H9 (cell line): ENCODE results near the gene DCTPP1. TPM values are rescaled to one million over a fixed set of nuclear protein-coding genes. Genes with fewer than 3 reads are reported as not detected.

ENCODE experiments used
- DNase-seq: peaks from one replicate; pipeline ENCODE4 v3.0.0-alpha.2; 2017
- H2AFZ ChIP-seq: one replicate; pipeline ENCODE4 v1.6.1; 2013; ENCODE audit warnings: mild to moderate bottlenecking, low read length, control low read depth, moderate library complexity
- H2AK5ac ChIP-seq: 2 replicates; pipeline ENCODE4 v1.6.1; 2013; ENCODE audit warnings: low read length, control low read depth, mixed read lengths; ENCODE audit not compliant: insufficient read length
- H2BK120ac ChIP-seq: one replicate; pipeline ENCODE4 v1.6.1; 2013; ENCODE audit warnings: low read depth, mild to moderate bottlenecking, low read length, control low read depth, inconsistent platforms; ENCODE audit not compliant: poor library complexity, severe bottlenecking
- H2BK12ac ChIP-seq: 2 replicates; pipeline ENCODE4 v1.6.1; 2013; ENCODE audit warnings: low read length, control low read depth, mixed read lengths, low read depth; ENCODE audit not compliant: insufficient read length
- H2BK15ac ChIP-seq: 2 replicates; pipeline ENCODE4 v1.6.1; 2013; ENCODE audit warnings: low read depth, low read length, control low read depth
- H2BK20ac ChIP-seq: one replicate; pipeline ENCODE4 v1.6.1; 2013; ENCODE audit warnings: low read depth, mild to moderate bottlenecking, low read length, control low read depth, inconsistent platforms; ENCODE audit not compliant: poor library complexity, severe bottlenecking
- H2BK5ac ChIP-seq: 2 replicates; pipeline ENCODE4 v1.6.1; 2013; ENCODE audit warnings: low read length, control low read depth, mixed read lengths; ENCODE audit not compliant: insufficient read length
- H3K14ac ChIP-seq: 2 replicates; pipeline ENCODE4 v1.6.1; 2013; ENCODE audit warnings: low read length, control low read depth; ENCODE audit not compliant: insufficient read depth
- H3K18ac ChIP-seq: 2 replicates; pipeline ENCODE4 v1.6.1; 2013; ENCODE audit warnings: low read depth, mild to moderate bottlenecking, mixed read lengths, low read length, control low read depth; ENCODE audit not compliant: insufficient read length
- H3K23ac ChIP-seq: 2 replicates; pipeline ENCODE4 v1.6.1; 2013; ENCODE audit warnings: low read length, control low read depth, mixed read lengths, low read depth; ENCODE audit not compliant: insufficient read length
- H3K23me2 ChIP-seq: 2 replicates; pipeline ENCODE4 v1.6.1; 2013; ENCODE audit warnings: low read depth, mild to moderate bottlenecking, mixed read lengths, low read length, control low read depth; ENCODE audit not compliant: insufficient read length, poor library complexity, severe bottlenecking
- H3K27ac ChIP-seq: 2 replicates; pipeline ENCODE4 v1.5.1; 2013; ENCODE audit warnings: low read length, control low read depth, mixed read lengths, low read depth; ENCODE audit not compliant: insufficient read length
- H3K27me3 ChIP-seq: 2 replicates; pipeline ENCODE4 v1.6.1; 2013; ENCODE audit warnings: low read length, control low read depth, inconsistent platforms; ENCODE audit not compliant: insufficient read depth
- H3K4ac ChIP-seq: 2 replicates; pipeline ENCODE4 v1.6.1; 2013; ENCODE audit warnings: low read depth, mild to moderate bottlenecking, control low read depth, inconsistent platforms, low read length, moderate library complexity
- H3K4me1 ChIP-seq: 2 replicates; pipeline ENCODE4 v1.6.1; 2013; ENCODE audit warnings: low read length, control low read depth, inconsistent platforms; ENCODE audit not compliant: insufficient read depth
- H3K4me2 ChIP-seq: 2 replicates; pipeline ENCODE4 v1.6.1; 2013; ENCODE audit warnings: low read length, control low read depth, mixed read lengths; ENCODE audit not compliant: insufficient read length, insufficient read depth
- H3K56ac ChIP-seq: 2 replicates; pipeline ENCODE4 v1.6.1; 2013; ENCODE audit warnings: low read depth, mild to moderate bottlenecking, mixed read lengths, low read length, control low read depth; ENCODE audit not compliant: insufficient read length
- H3K79me1 ChIP-seq: 2 replicates; pipeline ENCODE4 v1.6.1; 2013; ENCODE audit warnings: low read depth, mild to moderate bottlenecking, moderate library complexity, low read length, control low read depth, inconsistent platforms; ENCODE audit not compliant: insufficient read depth, poor library complexity, severe bottlenecking
- H3K79me2 ChIP-seq: 2 replicates; pipeline ENCODE4 v1.6.1; 2013; ENCODE audit warnings: low read length, control low read depth, inconsistent platforms; ENCODE audit not compliant: insufficient read depth
- H3K9ac ChIP-seq: 2 replicates; pipeline ENCODE4 v1.6.1; 2013; ENCODE audit warnings: low read length, control low read depth, mixed read lengths; ENCODE audit not compliant: insufficient read length; ENCODE audit errors: extremely low read depth
- H3K9me3 ChIP-seq: one replicate; pipeline ENCODE4 v1.6.1; 2013; ENCODE audit warnings: low read depth, low read length, inconsistent platforms; ENCODE audit not compliant: control insufficient read depth
- H3T11ph ChIP-seq: one replicate; pipeline ENCODE4 v1.6.1; 2013; ENCODE audit warnings: mild to moderate bottlenecking, low read length, control low read depth, inconsistent platforms
- H4K20me1 ChIP-seq: one replicate; pipeline ENCODE4 v1.6.1; 2013; ENCODE audit not compliant: control insufficient read depth, insufficient read length, insufficient read depth
- H4K5ac ChIP-seq: 2 replicates; pipeline ENCODE4 v1.6.1; 2013; ENCODE audit warnings: low read depth, mild to moderate bottlenecking, mixed read lengths, low read length, control low read depth; ENCODE audit not compliant: insufficient read length
- H4K8ac ChIP-seq: replicated peaks from 2 replicates; pipeline ENCODE4 v1.6.1; 2013; ENCODE audit warnings: low read length, control low read depth, mixed read lengths, low read depth; ENCODE audit not compliant: insufficient read length
- H4K91ac ChIP-seq: 2 replicates; pipeline ENCODE4 v1.6.1; 2013; ENCODE audit warnings: low read depth, mild to moderate bottlenecking, moderate library complexity, mixed read lengths, low read length, control low read depth; ENCODE audit not compliant: insufficient read length
- H3K27ac Mint-ChIP-seq, 3 experiments: 2 replicates in 2 of 3; 3 replicates in 1 of 3; pipeline ENCODE4 v1.8.0; 2020 to 2021; ENCODE audit warnings: mixed read lengths in 3 of 3, mild to moderate bottlenecking in 1 of 3, moderate library complexity in 1 of 3
- H3K27me3 Mint-ChIP-seq: 2 replicates; pipeline ENCODE4 v1.8.0; 2021; ENCODE audit warnings: low read depth, mild to moderate bottlenecking, moderate library complexity, mixed read lengths
- H3K36me3 Mint-ChIP-seq, 3 experiments: 2 replicates in 2 of 3; 3 replicates in 1 of 3; pipeline ENCODE4 v1.8.0; 2020 to 2021; ENCODE audit warnings: low read depth in 3 of 3, mixed read lengths in 3 of 3; ENCODE audit not compliant: insufficient read depth in 1 of 3
- H3K4me1 Mint-ChIP-seq, 2 experiments: 2 replicates each; pipeline ENCODE4 v1.8.0; 2020; ENCODE audit warnings: mixed read lengths in 2 of 2
- H3K4me3 Mint-ChIP-seq, 2 experiments: 2 replicates in 1 of 2; 3 replicates in 1 of 2; pipeline ENCODE4 v1.8.0; 2020 to 2021; ENCODE audit warnings: mild to moderate bottlenecking in 2 of 2, mixed read lengths in 2 of 2, moderate library complexity in 1 of 2
- H3K9me3 Mint-ChIP-seq, 2 experiments: 2 replicates in 1 of 2; 3 replicates in 1 of 2; pipeline ENCODE4 v1.8.0; 2020; ENCODE audit warnings: mild to moderate bottlenecking in 2 of 2, mixed read lengths in 2 of 2, moderate library complexity in 1 of 2
- WGBS: extraction: QIAGEN DNeasy Blood & Tissue Kit; methylation state at CpG from one replicate; pipeline ENCODE4 v1.1.7; 2013; ENCODE audit warnings: missing lambda C conversion rate, low lambda C conversion rate, mixed read lengths; ENCODE audit not compliant: insufficient read length; ENCODE audit errors: extremely low coverage; 5-methylcytosine and 5-hydroxymethylcytosine counted together
- total RNA-seq: library from RNA; stranded (reverse); gene quantifications from 2 replicates; pipeline ENCODE4 v1.2.1, GENCODE V29; 2021
- TF ChIP-seq, protein P1 (sequence below): fragments of 200-600 bp; sonication (generic); conservative IDR thresholded peaks from 3 replicates; pipeline ENCODE4 v1.8.0; 2021; ENCODE audit warnings: antibody characterized with exemption, mild to moderate bottlenecking

DCTPP1 gene
- total RNA-seq, 1 experiment from 2014 or later = 78.3 TPM

DNA sequence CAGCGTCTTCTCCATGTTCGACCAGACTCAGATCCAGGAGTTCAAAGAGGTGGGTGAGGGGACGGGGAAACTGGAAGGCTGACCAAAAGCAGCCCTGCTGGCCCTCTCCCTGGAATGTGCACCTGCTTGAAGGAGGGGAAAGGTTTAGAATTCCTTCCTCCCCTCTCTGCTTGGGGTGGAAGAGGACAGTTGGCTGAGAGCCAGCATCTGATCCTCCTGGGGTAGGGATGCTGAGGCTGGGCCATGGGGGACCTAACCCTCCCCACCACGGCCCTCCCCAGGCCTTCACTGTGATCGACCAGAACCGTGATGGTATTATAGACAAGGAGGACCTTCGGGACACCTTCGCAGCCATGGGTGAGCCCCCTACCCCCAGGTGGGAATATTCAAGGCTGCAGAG, 54.0 kb downstream of the DCTPP1 start:
- Histone ChIP-seq H2BK120ac (no peak overlapping the region), H3K23ac (no peak overlapping the region), H4K20me1 (no peaks in the 10 kb centered on the region), H3K56ac (no peak overlapping the region), H2AK5ac (no peak overlapping the region), H3K18ac (no peak overlapping the region), H2BK5ac (no peak overlapping the region), H3T11ph (no peak overlapping the region), H3K4ac (no peak overlapping the region), H4K8ac (no peak overlapping the region), H3K27me3 (no peaks in the 10 kb centered on the region), H2BK20ac (peak overlapping the region; percentile 0), H3K23me2 (peaks cover 13% of the 10 kb centered on the region), H3K27ac (no peak overlapping the region), H2BK12ac (no peak overlapping the region), H3K14ac (no peak overlapping the region), H2BK15ac (0 out of 2 replicates have a peak overlapping the region, but pooled peaks have one; percentile 49), H3K79me2 (no peaks in the 10 kb centered on the region; the same call in 1 of the 2 replicates), H3K4me2 (no peak overlapping the region), H3K79me1 (no peaks in the 10 kb centered on the region), H3K9me3 (no peaks in the 10 kb centered on the region), H4K91ac (no peak overlapping the region), H2AFZ (no peak overlapping the region), H4K5ac (no peak overlapping the region), H3K9ac (no peak overlapping the region), H3K4me1 (no peaks in the 10 kb centered on the region; the same call in 1 of the 2 replicates)
- H3K27me3 Mint-ChIP-seq = 0 out of 2 replicates have a peak, but pooled peaks cover 2% of the 10 kb centered on the region
- WGBS = no CpG with 5 or more reads among the region's 8 CpGs
- peak overlapping the region; percentile 31 to 73 (median 72); a peak in 3 of 7 replicates for H3K27ac Mint-ChIP-seq
- H3K36me3 Mint-ChIP-seq = peaks cover 2 to 4% (median 2%) of the 10 kb centered on the region in 3 experiments; a peak in 4 of 7 replicates
- H3K4me3 Mint-ChIP-seq = no peak overlapping the region
- no peak for DNase-seq
- peaks cover 23 to 43% of the 10 kb centered on the region in 2 experiments for H3K4me1 Mint-ChIP-seq
- TF ChIP-seq, protein P1, sequence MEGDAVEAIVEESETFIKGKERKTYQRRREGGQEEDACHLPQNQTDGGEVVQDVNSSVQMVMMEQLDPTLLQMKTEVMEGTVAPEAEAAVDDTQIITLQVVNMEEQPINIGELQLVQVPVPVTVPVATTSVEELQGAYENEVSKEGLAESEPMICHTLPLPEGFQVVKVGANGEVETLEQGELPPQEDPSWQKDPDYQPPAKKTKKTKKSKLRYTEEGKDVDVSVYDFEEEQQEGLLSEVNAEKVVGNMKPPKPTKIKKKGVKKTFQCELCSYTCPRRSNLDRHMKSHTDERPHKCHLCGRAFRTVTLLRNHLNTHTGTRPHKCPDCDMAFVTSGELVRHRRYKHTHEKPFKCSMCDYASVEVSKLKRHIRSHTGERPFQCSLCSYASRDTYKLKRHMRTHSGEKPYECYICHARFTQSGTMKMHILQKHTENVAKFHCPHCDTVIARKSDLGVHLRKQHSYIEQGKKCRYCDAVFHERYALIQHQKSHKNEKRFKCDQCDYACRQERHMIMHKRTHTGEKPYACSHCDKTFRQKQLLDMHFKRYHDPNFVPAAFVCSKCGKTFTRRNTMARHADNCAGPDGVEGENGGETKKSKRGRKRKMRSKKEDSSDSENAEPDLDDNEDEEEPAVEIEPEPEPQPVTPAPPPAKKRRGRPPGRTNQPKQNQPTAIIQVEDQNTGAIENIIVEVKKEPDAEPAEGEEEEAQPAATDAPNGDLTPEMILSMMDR = no peak
- H3K9me3 Mint-ChIP-seq = peaks cover 0 to 2% of the 10 kb centered on the region in 2 experiments; a peak in 2 of 5 replicates
